GM23338 (cell line): ENCODE results near the gene SLC2A4RG. TPM values are rescaled to one million over a fixed set of nuclear protein-coding genes. Genes with fewer than 3 reads are reported as not detected.

Experiments
- ATAC-seq: fragments of 200-7000 bp; cut with Tn5 transposase; 3 replicates; pipeline ENCODE4 v1.9.1; 2020
- DNase-seq: peaks from one replicate; pipeline ENCODE4 v3.0.0-alpha.2; 2015; ENCODE audit warnings: low spot score
- H2AFZ ChIP-seq: fragments of 200-600 bp; sonication (generic); 2 replicates; pipeline ENCODE4 v1.8.0; 2016; ENCODE audit warnings: antibody characterized with exemption, mild to moderate bottlenecking, moderate library complexity
- H3F3A ChIP-seq: fragments of 200-600 bp; sonication (generic); replicated peaks from 2 replicates; pipeline ENCODE4 v1.8.0; 2017; ENCODE audit warnings: antibody characterized with exemption, mixed run types, low read depth
- H3K27ac ChIP-seq: fragments of 200-600 bp; sonication (generic); 2 replicates; pipeline ENCODE4 v1.6.1; 2016; ENCODE audit warnings: low read depth
- H3K27me3 ChIP-seq: fragments of 200-600 bp; sonication (generic); 2 replicates; pipeline ENCODE4 v1.8.0; 2016; ENCODE audit warnings: mild to moderate bottlenecking, mixed run types, moderate library complexity; ENCODE audit not compliant: insufficient read depth
- H3K36me3 ChIP-seq: fragments of 200-600 bp; sonication (generic); 2 replicates; pipeline ENCODE4 v1.8.0; 2016; ENCODE audit warnings: mild to moderate bottlenecking; ENCODE audit not compliant: insufficient read depth
- H3K4me1 ChIP-seq: fragments of 200-600 bp; sonication (generic); 2 replicates; pipeline ENCODE4 v1.8.0; 2016; ENCODE audit warnings: mild to moderate bottlenecking, moderate library complexity; ENCODE audit not compliant: insufficient read depth
- H3K4me2 ChIP-seq: fragments of 200-600 bp; sonication (generic); 2 replicates; pipeline ENCODE4 v1.7.1; 2017; ENCODE audit warnings: mixed run types
- H3K4me3 ChIP-seq: fragments of 200-600 bp; sonication (generic); 2 replicates; pipeline ENCODE4 v1.6.1; 2016; ENCODE audit warnings: mixed run types
- H3K79me2 ChIP-seq: fragments of 200-600 bp; sonication (generic); replicated peaks from 2 replicates; pipeline ENCODE4 v1.8.0; 2017; ENCODE audit warnings: mild to moderate bottlenecking; ENCODE audit not compliant: insufficient read depth
- H3K9me2 ChIP-seq: fragments of 200-600 bp; sonication (generic); 2 replicates; pipeline ENCODE4 v1.8.0; 2017; ENCODE audit not compliant: insufficient read depth
- H4K20me1 ChIP-seq: fragments of 200-600 bp; sonication (generic); replicated peaks from 2 replicates; pipeline ENCODE4 v1.8.0; 2017; ENCODE audit warnings: mild to moderate bottlenecking; ENCODE audit not compliant: insufficient read depth
- H3K27ac Mint-ChIP-seq: 2 replicates; pipeline ENCODE4 v1.8.0; 2020; ENCODE audit warnings: inconsistent platforms, mild to moderate bottlenecking, moderate library complexity, mixed read lengths
- H3K27me3 Mint-ChIP-seq: 3 replicates; pipeline ENCODE4 v1.8.0; 2022; ENCODE audit warnings: low read depth, mild to moderate bottlenecking, moderate library complexity, mixed read lengths, inconsistent platforms; ENCODE audit not compliant: insufficient read depth, poor library complexity
- H3K36me3 Mint-ChIP-seq: 3 replicates; pipeline ENCODE4 v1.8.0; 2021; ENCODE audit warnings: low read depth, mild to moderate bottlenecking, inconsistent platforms, moderate library complexity, mixed read lengths
- H3K4me1 Mint-ChIP-seq: 3 replicates; pipeline ENCODE4 v1.8.0; 2020; ENCODE audit warnings: mild to moderate bottlenecking, inconsistent platforms, mixed read lengths
- H3K4me3 Mint-ChIP-seq: 3 replicates; pipeline ENCODE4 v1.8.0; 2021; ENCODE audit warnings: moderate library complexity, mild to moderate bottlenecking, inconsistent platforms, mixed read lengths
- H3K9me3 Mint-ChIP-seq: 3 replicates; pipeline ENCODE4 v1.8.0; 2020; ENCODE audit warnings: moderate library complexity, mild to moderate bottlenecking, inconsistent platforms, mixed read lengths
- CREB1 ChIP-seq: fragments of 250-450 bp; sonication (Bioruptor Pico); IDR thresholded peaks from 2 replicates; pipeline ENCODE4 v1.5.0; 2020; ENCODE audit warnings: low read depth, mild to moderate bottlenecking, moderate library complexity
- CTCF ChIP-seq, 2 experiments: fragments of 200-600 bp in 1 of 2; sonication (generic) in 1 of 2; conservative IDR thresholded peaks; 2 replicates each; pipeline versions ENCODE4 v1.5.1 to v1.6.1; 2016 to 2017; ENCODE audit warnings: antibody characterized with exemption in 2 of 2, low read depth in 2 of 2, mild to moderate bottlenecking in 2 of 2, moderate library complexity in 1 of 2
- ETS1 ChIP-seq: IDR thresholded peaks from 2 replicates; pipeline ENCODE4 v1.6.1; 2016; ENCODE audit warnings: antibody characterized with exemption
- EZH2 ChIP-seq: fragments of 200-600 bp; sonication (generic); IDR thresholded peaks from one replicate; pipeline ENCODE4 v1.8.0; 2017; ENCODE audit warnings: antibody characterized with exemption, mild to moderate bottlenecking, low read depth; ENCODE audit not compliant: unreplicated experiment
- EZH2phosphoT487 ChIP-seq: fragments of 200-600 bp; sonication (generic); IDR thresholded peaks from one replicate; pipeline ENCODE4 v1.8.1; 2018; ENCODE audit warnings: antibody characterized with exemption; ENCODE audit not compliant: unreplicated experiment
- JUNB ChIP-seq: IDR thresholded peaks from one replicate; pipeline ENCODE4 v1.6.1; 2016; ENCODE audit warnings: antibody characterized with exemption; ENCODE audit not compliant: unreplicated experiment
- NANOG ChIP-seq: IDR thresholded peaks from 2 replicates; pipeline ENCODE4 v1.6.1; 2016; ENCODE audit warnings: antibody characterized with exemption, borderline replicate concordance
- POLR2AphosphoS5 ChIP-seq: IDR thresholded peaks from 2 replicates; pipeline ENCODE4 v1.6.1; 2016; ENCODE audit warnings: antibody characterized with exemption, low read depth
- REST ChIP-seq: IDR thresholded peaks from one replicate; pipeline ENCODE4 v1.6.1; 2018; ENCODE audit warnings: antibody characterized with exemption; ENCODE audit not compliant: unreplicated experiment
- STAT1 ChIP-seq: IDR thresholded peaks from one replicate; pipeline ENCODE4 v1.6.1; 2016; ENCODE audit warnings: antibody characterized with exemption; ENCODE audit not compliant: unreplicated experiment
- ZNF114 ChIP-seq: fragments of 250-450 bp; sonication (Bioruptor Pico); IDR thresholded peaks from 2 replicates; pipeline ENCODE4 v1.5.0; 2020; ENCODE audit warnings: mild to moderate bottlenecking, moderate library complexity
- ZNF331 ChIP-seq: fragments of 250-450 bp; sonication (Bioruptor Pico); IDR thresholded peaks from 2 replicates; pipeline ENCODE4 v1.5.0; 2020; ENCODE audit warnings: low read depth, mild to moderate bottlenecking, moderate library complexity
- ZNF462 ChIP-seq: fragments of 250-450 bp; sonication (Bioruptor Pico); IDR thresholded peaks from 2 replicates; pipeline ENCODE4 v1.5.0; 2020; ENCODE audit warnings: mild to moderate bottlenecking, moderate library complexity
- polyA plus RNA-seq: library from polyadenylated mRNA; unstranded; fragments of >200 nt; fragmentation: Nextera tagmentation; extraction: Ambion mirVana; gene quantifications from 2 replicates; pipeline ENCODE4 v1.2.1, GENCODE V29; 2016
- total RNA-seq: library from RNA; depleted of rRNA; stranded (reverse); fragments of >200 nt; shearing (Covaris generic); gene quantifications from 2 replicates; pipeline ENCODE4 v1.2.3, GENCODE V29; 2014

Gene SLC2A4RG
- total and polyA plus RNA-seq, 2 experiments from 2014 or later, result 22.8 to 42.0 TPM

- peaks cover 65% of the 10 kb centered on the region for H3K79me2 ChIP-seq
- ATAC-seq, result no peak
- H3K4me1 Mint-ChIP-seq, result peaks cover 10% of the 10 kb centered on the region
Observed at GRCh38 chr20:63709149-63709527, 30.4 kb upstream of the SLC2A4RG start.

More at GRCh38 chr20:63709149-63709527, 30.4 kb upstream of the SLC2A4RG start:
- H2AFZ ChIP-seq, result no peak overlapping the region
- H3K27me3 ChIP-seq, result no peaks in the 10 kb centered on the region
- no peak for TF ChIP-seq ETS1
- no peak for TF ChIP-seq ZNF114 (CRISPR knock-in tag)
- TF ChIP-seq POLR2AphosphoS5, result no peak
- no peak for TF ChIP-seq ZNF331 (CRISPR knock-in tag)
- TF ChIP-seq STAT1, result no peak
- no peak for TF ChIP-seq NANOG
- no peak for TF ChIP-seq REST
- TF ChIP-seq EZH2, result no peak
- no peak for TF ChIP-seq CTCF (conservative IDR thresholded peaks at IDR 0.05; ENCODE audit: low read depth in 2 of 2)
- TF ChIP-seq JUNB, result no peak
- no peak for TF ChIP-seq EZH2phosphoT487
- no peak for TF ChIP-seq CREB1 (CRISPR knock-in tag)
- TF ChIP-seq ZNF462 (CRISPR knock-in tag), result no peak
- no peaks in the 10 kb centered on the region; the same call in 1 of the 2 replicates for H3K4me1 ChIP-seq
- H3K36me3 Mint-ChIP-seq, result peaks cover 54% of the 10 kb centered on the region
- no peak overlapping the region for H3K27ac Mint-ChIP-seq
- H3K27me3 Mint-ChIP-seq, result peaks cover 12% of the 10 kb centered on the region
- peak overlapping the region; percentile 93 for H3K4me2 ChIP-seq
- no peaks in the 10 kb centered on the region for H3K9me3 Mint-ChIP-seq
- H3K4me3 Mint-ChIP-seq, result peak overlapping the region; percentile 87
- H3K27ac ChIP-seq, result no peak overlapping the region
- H3F3A ChIP-seq, result peaks cover 11% of the 10 kb centered on the region; the same call in 1 of the 2 replicates
- peak overlapping the region; percentile 85 for H3K4me3 ChIP-seq
- no peak for DNase-seq
- peaks cover 14% of the 10 kb centered on the region for H4K20me1 ChIP-seq
- peaks cover 4% of the 10 kb centered on the region; the same call in 1 of the 2 replicates for H3K36me3 ChIP-seq
- no peaks in the 10 kb centered on the region for H3K9me2 ChIP-seq
